Activated naive CD8-positive, alpha-beta T cell (primary cell): ENCODE results near the gene USP10.
"Not testable (repeated sequence)": the region's sequence is repeated elsewhere in the genome, so short reads cannot be mapped to it uniquely, and the experiment has no call there.

Experiments
- H3K27ac Mint-ChIP-seq: one replicate; pipeline ENCODE4 v1.8.0; 2021; ENCODE audit warnings: mixed read lengths
- H3K27me3 Mint-ChIP-seq: one replicate; pipeline ENCODE4 v1.8.0; 2021; ENCODE audit warnings: mixed read lengths
- H3K36me3 Mint-ChIP-seq: one replicate; pipeline ENCODE4 v1.8.0; 2021; ENCODE audit warnings: mixed read lengths
- H3K4me1 Mint-ChIP-seq: one replicate; pipeline ENCODE4 v1.8.0; 2021; ENCODE audit warnings: low read depth, mixed read lengths
- H3K4me3 Mint-ChIP-seq: one replicate; pipeline ENCODE4 v1.8.0; 2021; ENCODE audit warnings: mild to moderate bottlenecking, mixed read lengths
- H3K9me3 Mint-ChIP-seq: one replicate; pipeline ENCODE4 v1.8.0; 2021; ENCODE audit warnings: low read depth, mixed read lengths

Gene USP10

DNA sequence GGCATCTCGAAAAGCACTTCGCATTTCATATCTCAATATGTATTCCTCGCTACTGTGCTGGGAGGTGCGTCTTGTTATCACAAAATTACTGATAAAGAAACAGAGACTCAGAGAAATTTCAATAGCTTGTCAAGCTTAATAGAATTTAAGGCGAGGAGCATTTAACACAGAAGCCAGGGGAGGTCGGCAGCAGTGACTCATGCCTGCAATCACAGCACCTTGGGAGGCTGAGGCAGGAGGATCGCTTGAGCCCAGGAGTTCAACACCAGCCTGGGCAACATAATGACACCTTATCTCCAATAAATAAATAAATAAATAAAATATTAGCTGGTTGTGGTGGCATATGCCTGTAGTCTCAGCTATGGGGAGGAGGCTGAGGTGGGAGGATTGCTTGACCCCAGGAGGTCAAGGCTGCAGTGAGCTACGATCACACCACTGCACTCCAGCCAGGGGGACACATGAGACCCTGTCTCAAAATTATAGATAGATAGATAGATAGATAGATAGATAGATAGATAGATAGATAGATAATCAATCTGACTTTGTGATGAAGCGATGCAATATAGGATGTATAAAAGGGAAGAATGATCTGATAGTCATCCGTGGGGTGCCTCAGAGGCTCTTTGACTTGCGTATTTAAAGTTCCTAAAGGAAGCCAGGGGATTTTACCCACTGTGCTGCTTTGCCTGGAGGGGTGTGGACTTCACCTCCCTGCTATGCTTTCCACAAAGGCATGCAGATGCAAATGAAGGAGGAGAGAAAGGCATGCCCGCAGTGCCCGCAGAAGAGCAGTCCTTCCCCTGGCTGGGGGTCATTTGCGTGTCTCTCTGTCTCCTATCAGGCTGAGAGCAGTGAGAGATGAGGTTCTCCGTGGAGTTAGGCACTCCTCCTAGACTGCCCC lies 15.9 kb upstream of the USP10 start:
- no peak overlapping the region for H3K4me3 Mint-ChIP-seq
- no peaks in the 10 kb centered on the region for H3K9me3 Mint-ChIP-seq
- H3K4me1 Mint-ChIP-seq = no peaks in the 10 kb centered on the region
- no peak overlapping the region for H3K27ac Mint-ChIP-seq
- no peaks in the 10 kb centered on the region for H3K36me3 Mint-ChIP-seq
- H3K27me3 Mint-ChIP-seq = peaks cover 4% of the 10 kb centered on the region

DNA sequence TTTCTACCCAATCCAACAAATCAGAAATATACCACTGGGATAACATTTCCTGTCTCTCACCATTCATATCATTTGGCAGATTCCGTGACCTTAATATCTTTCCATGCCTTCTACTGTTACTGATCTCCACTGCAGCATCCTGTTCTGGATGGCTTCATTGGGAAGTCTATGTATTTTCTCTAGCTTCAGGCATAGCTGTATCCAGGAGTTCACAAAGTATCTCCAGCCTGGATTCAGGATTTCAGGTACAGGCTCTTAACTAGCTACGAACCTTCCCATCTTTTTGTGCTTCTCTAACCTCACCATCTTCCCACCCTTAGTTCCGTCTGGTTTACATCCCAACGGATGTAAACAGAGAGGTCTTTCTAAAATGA lies 15.2 kb upstream of the USP10 start:
- Mint-ChIP-seq H3K4me1 (no peaks in the 10 kb centered on the region), H3K36me3 (no peaks in the 10 kb centered on the region), H3K27ac (no peak overlapping the region), H3K4me3 (no peak overlapping the region), H3K27me3 (peaks cover 4% of the 10 kb centered on the region), H3K9me3 (no peaks in the 10 kb centered on the region)

DNA sequence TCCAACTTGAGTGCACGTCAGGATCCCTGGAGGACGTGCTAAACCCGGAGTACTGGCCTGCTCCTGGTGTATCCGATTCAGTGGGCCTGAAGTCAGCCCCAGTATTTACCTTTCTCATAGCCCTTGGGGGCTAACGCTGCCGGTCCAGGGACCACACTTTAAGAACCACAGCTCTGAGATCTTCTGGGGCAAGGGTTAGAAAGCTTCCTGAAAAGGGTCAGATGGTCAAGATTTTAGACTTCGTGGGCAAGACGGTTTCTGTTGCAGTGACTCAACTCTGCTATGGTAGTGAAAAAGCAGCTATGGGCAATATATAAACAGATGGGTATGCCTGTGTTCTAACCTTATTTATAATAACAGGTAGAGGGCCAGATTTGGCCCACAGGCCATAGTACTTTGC lies 14.6 kb upstream of the USP10 start:
- Mint-ChIP-seq H3K4me1 (no peaks in the 10 kb centered on the region), H3K27ac (no peak overlapping the region), H3K27me3 (peaks cover 4% of the 10 kb centered on the region), H3K4me3 (no peak overlapping the region), H3K36me3 (no peaks in the 10 kb centered on the region), H3K9me3 (no peaks in the 10 kb centered on the region)

DNA sequence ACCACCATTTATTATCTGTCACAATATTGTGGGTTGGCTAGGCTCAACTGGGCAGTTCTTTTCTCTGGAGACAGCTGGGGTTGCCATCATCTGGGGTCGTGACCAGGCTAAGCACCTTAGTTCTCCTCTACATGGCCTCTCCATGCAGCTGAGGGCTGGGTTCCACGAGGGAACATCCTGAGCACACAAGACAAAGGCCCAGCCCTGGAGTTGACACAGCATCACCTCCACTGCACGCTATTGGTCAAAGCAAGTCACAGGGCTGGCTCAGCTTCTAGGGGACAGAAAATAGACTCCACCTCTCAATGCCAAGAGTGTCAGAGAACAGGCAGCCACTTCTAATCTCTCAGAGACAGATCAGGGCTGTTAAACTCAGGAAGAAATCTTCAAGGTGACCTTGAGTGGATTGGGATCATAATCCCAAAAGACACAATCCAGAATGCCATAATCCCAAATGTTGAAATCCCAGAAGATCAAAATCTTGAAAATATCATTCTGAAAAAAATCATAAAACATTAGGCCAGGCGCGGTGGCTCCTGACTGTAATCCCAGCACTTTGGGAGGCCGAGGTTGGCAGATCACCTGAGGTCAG lies 13.0 kb upstream of the USP10 start:
- no peaks in the 10 kb centered on the region for H3K4me1 Mint-ChIP-seq
- H3K27me3 Mint-ChIP-seq = no peaks in the 10 kb centered on the region
- H3K27ac Mint-ChIP-seq = no peak overlapping the region
- H3K9me3 Mint-ChIP-seq = no peaks in the 10 kb centered on the region
- no peaks in the 10 kb centered on the region for H3K36me3 Mint-ChIP-seq
- H3K4me3 Mint-ChIP-seq = no peak overlapping the region

DNA sequence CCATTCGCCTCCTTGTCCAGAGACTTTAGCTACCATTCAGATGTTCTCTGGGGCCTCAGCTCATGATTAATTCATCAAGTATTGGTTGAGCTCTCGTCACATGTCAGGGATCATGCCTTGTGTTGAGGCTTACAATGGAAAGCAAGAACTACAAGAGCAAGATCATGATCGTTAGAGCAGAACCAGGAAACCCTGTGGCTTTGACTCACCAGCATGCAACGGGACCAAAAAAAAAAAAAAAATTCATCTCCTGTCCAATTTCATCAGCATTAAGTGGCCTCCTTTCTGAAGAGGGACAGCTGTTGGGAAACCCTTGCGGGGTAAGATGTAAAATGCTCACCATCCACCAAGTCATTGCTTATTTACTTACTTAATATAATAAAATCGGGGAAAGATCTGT lies 12.1 kb upstream of the USP10 start:
- Mint-ChIP-seq H3K4me3 (no peak overlapping the region), H3K27ac (no peak overlapping the region)

DNA sequence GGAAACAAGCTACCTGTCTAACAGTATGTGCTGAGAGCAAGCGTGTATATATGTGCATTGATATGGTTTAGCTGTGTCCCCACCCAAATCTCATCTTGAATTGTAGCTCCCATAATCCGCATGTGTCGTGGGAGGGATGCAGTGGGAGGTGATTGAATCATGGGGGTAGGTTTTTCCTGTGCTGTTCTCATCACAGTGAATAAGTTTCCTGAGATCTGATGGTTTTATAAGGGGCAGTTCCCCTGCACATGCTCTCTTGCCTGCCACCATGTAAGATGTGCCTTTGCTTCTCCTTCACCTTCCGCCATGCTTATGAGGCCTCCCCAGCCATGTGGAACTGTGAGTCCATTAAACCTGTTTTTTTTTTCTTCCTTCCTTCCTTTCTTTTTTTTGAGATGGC lies 11.6 kb upstream of the USP10 start:
- H3K9me3 Mint-ChIP-seq, H3K4me1 Mint-ChIP-seq, H3K27ac Mint-ChIP-seq, H3K36me3 Mint-ChIP-seq, H3K4me3 Mint-ChIP-seq, H3K27me3 Mint-ChIP-seq: not testable (repeated sequence)

More for the DNA sequence above, 12.1 kb upstream of the USP10 start:
- Mint-ChIP-seq H3K4me1 (no peaks in the 10 kb centered on the region), H3K9me3 (no peaks in the 10 kb centered on the region), H3K27me3 (no peaks in the 10 kb centered on the region), H3K36me3 (peaks cover 3% of the 10 kb centered on the region)

DNA sequence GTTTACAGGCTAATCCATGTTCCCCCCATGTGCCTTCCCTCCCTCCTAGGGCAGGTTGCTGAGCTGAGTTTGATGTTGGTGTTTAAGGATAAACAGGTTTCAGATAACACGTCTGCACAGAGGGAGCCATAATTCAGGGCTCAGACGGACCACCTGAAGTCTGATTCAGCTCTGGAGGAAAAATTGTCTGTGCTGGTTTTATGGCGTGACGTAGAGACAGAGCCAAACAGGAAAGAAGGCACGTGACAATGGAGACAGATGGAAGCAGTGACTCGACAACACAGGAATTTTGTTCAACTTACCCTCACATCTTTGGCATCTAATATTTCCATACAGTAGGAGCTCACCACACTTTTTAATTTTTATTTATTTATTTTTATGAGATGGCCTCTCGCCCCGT lies 10.7 kb upstream of the USP10 start:
- Mint-ChIP-seq H3K36me3 (peaks cover 3% of the 10 kb centered on the region), H3K9me3 (no peaks in the 10 kb centered on the region), H3K27ac (no peak overlapping the region), H3K4me3 (no peak overlapping the region), H3K27me3 (no peaks in the 10 kb centered on the region), H3K4me1 (no peaks in the 10 kb centered on the region)

DNA sequence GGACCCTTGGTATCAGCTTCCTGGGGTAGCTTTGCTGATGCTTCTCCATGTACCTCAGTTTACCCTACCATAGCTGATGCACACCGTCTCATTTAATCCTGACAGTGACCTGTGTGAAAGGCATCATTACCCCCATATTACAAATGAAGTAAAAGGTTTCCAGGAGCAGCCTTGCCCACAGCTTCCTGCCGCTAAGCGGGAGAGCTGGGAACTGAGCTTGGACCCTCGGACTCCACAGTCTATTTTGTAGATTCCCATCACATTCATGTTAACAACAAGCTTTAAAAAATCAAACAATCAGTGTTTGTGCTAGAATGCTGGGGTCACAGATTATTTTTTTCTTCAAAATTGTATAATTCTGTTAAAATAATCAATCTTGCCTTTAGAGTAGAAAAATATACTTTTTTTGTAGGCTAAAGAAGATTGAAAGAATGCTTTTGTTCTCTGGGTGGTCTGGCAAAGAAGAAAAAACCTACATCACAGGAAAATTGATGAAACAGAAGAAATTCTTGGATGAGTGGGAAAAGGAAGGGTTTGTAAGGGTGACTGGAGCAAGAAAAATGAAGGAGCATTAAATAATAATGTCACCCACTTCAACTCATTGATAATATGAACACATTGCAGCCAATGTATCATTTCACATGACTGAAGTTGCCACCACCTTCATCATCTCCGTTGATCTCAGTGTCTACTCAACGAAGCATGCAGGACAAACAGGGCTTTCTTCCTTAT lies 9.5 kb upstream of the USP10 start:
- Mint-ChIP-seq H3K36me3 (peaks cover 3% of the 10 kb centered on the region), H3K9me3 (no peaks in the 10 kb centered on the region), H3K4me3 (no peak overlapping the region), H3K4me1 (no peaks in the 10 kb centered on the region), H3K27me3 (no peaks in the 10 kb centered on the region), H3K27ac (no peak overlapping the region)

DNA sequence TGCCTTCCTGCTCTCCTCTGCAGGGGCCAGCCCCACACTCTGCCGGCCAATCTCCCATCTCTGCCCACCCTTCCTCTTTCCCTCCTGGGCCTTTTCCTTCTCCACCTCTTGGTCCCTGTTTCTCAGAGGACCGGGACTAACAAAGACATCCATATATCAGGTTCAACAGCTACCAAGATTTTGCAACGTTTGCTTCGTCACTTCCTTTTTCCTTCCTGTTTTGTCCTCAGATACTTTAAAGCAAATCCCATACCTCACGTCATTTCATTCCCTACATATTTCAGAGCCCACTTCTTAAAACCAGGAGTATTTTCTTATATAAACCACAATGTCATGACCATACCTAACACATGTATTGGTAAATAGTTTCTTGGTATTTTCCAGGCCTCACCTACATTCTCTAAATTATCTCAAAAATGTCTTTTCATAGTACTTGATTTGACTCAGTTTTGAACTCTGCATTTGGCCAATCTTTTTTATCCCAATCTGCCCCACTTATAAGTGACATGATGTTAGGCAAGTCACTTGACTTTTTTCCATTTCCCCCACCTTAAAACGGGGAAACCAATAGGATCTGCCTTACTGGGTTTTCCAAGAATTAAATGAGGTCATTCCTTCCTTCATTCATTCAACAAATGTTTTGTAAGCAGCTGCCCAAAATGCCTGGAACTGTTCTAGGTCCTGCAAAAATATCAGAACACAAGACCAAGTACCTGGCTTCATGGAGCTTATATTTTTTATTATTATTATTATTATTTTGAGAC lies 7.2 kb upstream of the USP10 start:
- no peak overlapping the region for H3K4me3 Mint-ChIP-seq
- no peaks in the 10 kb centered on the region for H3K9me3 Mint-ChIP-seq
- H3K27ac Mint-ChIP-seq = no peak overlapping the region
- H3K27me3 Mint-ChIP-seq = no peaks in the 10 kb centered on the region
- H3K4me1 Mint-ChIP-seq = no peaks in the 10 kb centered on the region
- peaks cover 3% of the 10 kb centered on the region for H3K36me3 Mint-ChIP-seq

DNA sequence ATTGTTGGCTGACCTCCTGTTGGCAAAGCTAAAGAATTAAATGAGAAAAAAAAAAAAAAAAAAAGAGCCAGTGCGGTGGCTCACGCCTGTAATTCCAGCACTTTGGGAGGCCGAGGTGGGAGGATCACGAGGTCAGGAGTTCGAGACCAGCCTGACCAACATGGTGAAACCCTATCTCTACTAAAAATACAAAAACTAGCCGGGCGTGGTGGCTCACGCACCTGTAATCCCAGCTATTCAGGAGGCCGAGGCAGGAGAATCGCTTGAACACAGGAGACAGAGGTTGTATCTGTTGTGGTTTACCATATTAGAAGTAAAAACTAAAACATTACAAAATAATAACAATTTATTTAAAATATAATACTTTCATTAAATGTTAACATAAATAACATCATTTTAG lies 5.9 kb upstream of the USP10 start:
- H3K27ac Mint-ChIP-seq, H3K27me3 Mint-ChIP-seq, H3K4me1 Mint-ChIP-seq, H3K9me3 Mint-ChIP-seq, H3K4me3 Mint-ChIP-seq, H3K36me3 Mint-ChIP-seq: not testable (repeated sequence)

DNA sequence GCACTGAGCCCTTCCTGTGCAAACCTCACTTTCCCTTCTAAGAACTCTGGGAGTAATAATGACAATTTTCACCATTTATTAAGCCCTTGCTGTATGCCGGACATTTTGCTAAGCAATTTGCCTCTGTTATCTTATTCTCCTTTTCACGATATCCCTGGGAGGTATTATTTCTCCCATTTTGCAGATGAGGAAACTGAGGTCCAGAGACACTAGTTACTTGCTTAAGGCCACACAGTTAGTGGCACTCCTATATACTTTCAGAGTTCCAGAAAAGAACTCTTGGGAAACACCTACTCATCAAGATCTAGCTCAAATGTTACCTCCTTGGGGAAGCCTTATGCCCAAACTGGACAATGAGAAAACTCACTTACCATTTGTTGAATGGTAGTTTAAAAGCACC lies 4.8 kb upstream of the USP10 start:
- no peaks in the 10 kb centered on the region for H3K27me3 Mint-ChIP-seq
- H3K4me3 Mint-ChIP-seq = no peak overlapping the region
- peaks cover 3% of the 10 kb centered on the region for H3K36me3 Mint-ChIP-seq
- H3K4me1 Mint-ChIP-seq = peaks cover 6% of the 10 kb centered on the region
- no peaks in the 10 kb centered on the region for H3K9me3 Mint-ChIP-seq
- H3K27ac Mint-ChIP-seq = no peak overlapping the region

DNA sequence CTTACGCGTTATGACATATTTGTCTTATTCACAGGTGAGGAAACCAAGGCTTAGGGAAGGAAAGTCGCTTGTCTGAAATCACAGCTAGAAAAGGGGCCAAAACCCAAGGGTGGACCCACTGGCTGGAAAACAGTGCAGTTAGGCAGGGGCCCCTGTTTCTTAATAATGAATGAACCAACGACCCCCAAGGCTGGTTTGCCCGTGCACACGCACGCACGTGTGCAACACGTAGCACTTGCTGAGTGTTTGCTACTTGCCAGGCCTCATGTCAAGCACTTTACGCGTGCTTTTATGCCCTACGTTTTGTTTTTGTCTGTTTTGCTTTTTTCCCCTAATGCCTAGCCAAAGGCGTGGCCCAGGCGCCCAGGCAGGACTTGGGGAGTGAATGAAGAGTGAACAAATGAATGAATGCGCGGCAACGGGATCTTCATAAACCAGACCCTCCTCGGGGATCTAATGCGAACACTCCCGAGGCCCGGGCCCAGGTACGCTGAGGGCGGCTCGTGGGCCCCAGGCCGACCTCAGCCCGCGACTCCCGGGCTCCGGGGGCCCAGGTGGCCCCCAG lies 571 bp upstream of the USP10 start:
- H3K4me3 Mint-ChIP-seq = peak overlapping the region; percentile 89
- no peaks in the 10 kb centered on the region for H3K36me3 Mint-ChIP-seq
- peak overlapping the region; percentile 90 for H3K27ac Mint-ChIP-seq
- H3K27me3 Mint-ChIP-seq = no peaks in the 10 kb centered on the region
- H3K9me3 Mint-ChIP-seq = no peaks in the 10 kb centered on the region
- peaks cover 37% of the 10 kb centered on the region for H3K4me1 Mint-ChIP-seq

DNA sequence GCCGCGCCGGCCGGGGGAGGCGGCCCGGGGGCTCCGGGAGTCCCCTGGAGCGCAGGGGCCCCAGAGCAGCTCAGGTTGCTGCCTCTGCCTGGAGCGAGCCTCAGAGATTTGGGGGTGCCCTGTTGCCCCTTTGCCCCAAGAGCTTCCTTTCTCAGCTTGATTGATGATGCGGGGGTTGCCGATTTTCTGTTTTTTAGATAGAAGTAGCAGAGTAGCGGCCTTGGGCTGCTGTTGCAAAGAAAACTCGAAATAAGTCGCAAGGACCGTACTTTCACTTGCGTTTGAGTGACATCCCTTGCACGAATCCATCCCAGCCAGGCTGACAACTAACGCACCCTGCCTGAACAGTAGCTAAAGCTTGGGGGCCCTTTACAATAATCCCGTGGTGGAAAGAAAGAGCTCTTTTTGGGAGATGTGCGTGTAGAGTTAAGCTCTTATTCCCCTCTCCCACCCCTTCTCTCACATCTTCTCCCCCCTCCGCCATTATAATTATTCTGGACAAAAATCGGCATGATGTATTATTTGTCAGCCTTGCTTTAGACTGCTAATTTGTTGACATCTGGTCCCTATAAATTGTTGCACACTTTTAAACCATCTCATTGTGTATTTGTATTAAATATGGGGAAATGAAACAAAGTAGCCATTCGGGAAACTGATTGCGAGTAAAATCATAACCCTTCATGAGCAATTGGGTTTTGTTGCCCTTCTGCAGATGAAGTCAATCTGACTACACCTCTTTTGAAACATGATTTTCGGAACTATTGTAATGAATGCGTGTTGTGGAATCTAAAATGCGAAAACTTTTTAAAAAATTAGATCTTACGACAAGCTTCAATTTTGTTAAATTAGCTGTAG lies 873 bp downstream of the USP10 start:
- H3K36me3 Mint-ChIP-seq = no peaks in the 10 kb centered on the region
- H3K9me3 Mint-ChIP-seq = no peaks in the 10 kb centered on the region
- H3K27me3 Mint-ChIP-seq = no peaks in the 10 kb centered on the region
- H3K27ac Mint-ChIP-seq = peak overlapping the region; percentile 97
- peaks cover 50% of the 10 kb centered on the region for H3K4me1 Mint-ChIP-seq
- H3K4me3 Mint-ChIP-seq = peak overlapping the region; percentile 99

DNA sequence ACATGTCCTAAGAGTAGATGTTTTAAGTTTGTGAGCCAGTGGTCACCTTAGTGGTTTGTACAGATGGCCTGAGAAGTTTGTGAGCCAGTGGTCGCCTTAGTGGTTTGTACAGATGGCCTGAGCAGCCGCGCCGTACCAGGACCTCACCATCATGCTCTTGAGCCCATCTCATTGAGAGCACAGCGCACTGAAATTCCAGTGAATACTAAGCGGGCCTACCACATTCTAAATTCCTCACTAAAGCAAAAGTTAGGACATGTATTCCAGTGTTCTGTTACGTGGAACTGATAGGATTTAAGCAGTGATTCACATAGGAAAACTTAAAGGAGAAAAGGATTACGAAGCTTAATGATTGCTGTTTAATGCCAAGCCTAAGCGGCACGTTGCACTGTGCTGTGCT lies 3.9 kb downstream of the USP10 start:
- peak overlapping the region; percentile 47 for H3K4me3 Mint-ChIP-seq

More for the DNA sequence above, 3.9 kb downstream of the USP10 start:
- no peaks in the 10 kb centered on the region for H3K36me3 Mint-ChIP-seq
- no peak overlapping the region for H3K27ac Mint-ChIP-seq
- no peaks in the 10 kb centered on the region for H3K27me3 Mint-ChIP-seq
- H3K9me3 Mint-ChIP-seq = no peaks in the 10 kb centered on the region
- peaks cover 74% of the 10 kb centered on the region for H3K4me1 Mint-ChIP-seq
